Gastrocnemius medialis (tissue), 4 donors: ENCODE data around the gene PRELP. TPM values are rescaled to one million over a fixed set of nuclear protein-coding genes. Genes with fewer than 3 reads are reported as not detected.

Source experiments
- ATAC-seq, 2 donors: fragments of 150-250 bp; one replicate each; pipeline ENCODE4 v1.9.1; 2016
- DNase-seq, 2 donors: peaks; one replicate each; pipeline ENCODE4 v3.0.0-alpha.2; 2019
- H3K27ac ChIP-seq, 4 donors: fragments of 200-600 bp; sonication (generic); 1 replicate in 1 of 4; 2 replicates in 3 of 4; pipeline ENCODE4 v1.5.1; 2016 to 2018; ENCODE audit warnings: mild to moderate bottlenecking in 2 of 4, moderate library complexity in 1 of 4
- H3K27me3 ChIP-seq, 3 donors: fragments of 200-600 bp; sonication (generic) in 2 of 3; 1 replicate in 1 of 3; 2 replicates in 2 of 3; pipeline versions ENCODE4 v1.5.1 to v1.6.0; 2016 to 2019; ENCODE audit warnings: mild to moderate bottlenecking in 1 of 3, moderate library complexity in 1 of 3
- H3K36me3 ChIP-seq, 2 donors: fragments of 200-600 bp; sonication (generic) in 1 of 2; one replicate each; pipeline ENCODE4 v1.5.1; 2017 to 2018
- H3K4me1 ChIP-seq, 2 donors: fragments of 200-600 bp; sonication (generic) in 1 of 2; one replicate each; pipeline ENCODE4 v1.5.1; 2016 to 2017; ENCODE audit warnings: mild to moderate bottlenecking in 2 of 2
- H3K4me3 ChIP-seq, 4 donors: fragments of 200-600 bp; sonication (generic) in 3 of 4; 1 replicate in 1 of 4; 2 replicates in 3 of 4; pipeline ENCODE4 v1.5.1; 2016 to 2019; ENCODE audit warnings: mild to moderate bottlenecking in 2 of 4
- H3K9me3 ChIP-seq, 3 donors: fragments of 200-600 bp; sonication (generic) in 2 of 3; 1 replicate in 1 of 3; 2 replicates in 2 of 3; pipeline ENCODE4 v1.5.1; 2016 to 2019
- CTCF ChIP-seq, 5 experiments: fragments of 450-650 bp in 3 of 5; fragments of 200-600 bp in 2 of 5; sonication (generic) in 2 of 5; IDR thresholded peaks in 4 of 5; conservative IDR thresholded peaks in 1 of 5; 1 replicate in 4 of 5; 2 replicates in 1 of 5; pipeline ENCODE4 v1.5.1; 2016 to 2019; ENCODE audit warnings: antibody characterized with exemption in 5 of 5, mild to moderate bottlenecking in 3 of 5, moderate library complexity in 3 of 5
- POLR2A ChIP-seq, 2 donors: fragments of 450-650 bp; IDR thresholded peaks; one replicate each; pipeline ENCODE4 v1.6.1; 2017; ENCODE audit warnings: antibody characterized with exemption in 2 of 2, mild to moderate bottlenecking in 2 of 2, moderate library complexity in 2 of 2
- in situ Hi-C, 4 donors: fragments of 200-750 bp; cut with MboI; loops; one replicate each; pipeline versions ENCODE4 v1.15.0 to v1.8.0; 2017; ENCODE audit warnings: low sequenced_read_pairs in 4 of 4
- intact Hi-C: fragments of 100-400 bp; cut with DNase I; formaldehyde crosslinking; loops from one replicate; pipeline ENCODE4 v1.15.1; 2023; ENCODE audit warnings: low total_unique reads
- total RNA-seq, 4 donors: library from RNA; depleted of rRNA; stranded (reverse); fragments of >200 nt; gene quantifications; one replicate each; pipeline versions ENCODE4 v1.1.0 to v1.2.3, GENCODE V29; 2016

The PRELP gene
- total RNA-seq, 4 donors from 2014 or later = 12.2 to 32.6 (median 16.9) TPM

- Histone ChIP-seq H3K4me1 (peaks cover 41 to 48% of the 10 kb centered on the region in 2 donors), H3K27ac (peak overlapping the region; percentile 58 to 84 (median 76)), H3K27me3 (no peaks in the 10 kb centered on the region), H3K36me3 (no peaks in the 10 kb centered on the region), H3K9me3 (no peaks in the 10 kb centered on the region), H3K4me3 (no peak overlapping the region)
- ATAC-seq = no peak
- in situ Hi-C loops = no loop called here
- intact Hi-C loops = no loop called here
- TF ChIP-seq POLR2A (IDR thresholded peaks at IDR 0.05) (no peak), CTCF (IDR thresholded peaks at IDR 0.05 in 4 of 5, conservative IDR thresholded peaks at IDR 0.05 in 1 of 5) (no peak)
- DNase-seq = no peak
These were observed 12.0 kb upstream of the PRELP start for GRCh38 chr1:203463469-203464062.

- H3K4me1 ChIP-seq = peaks cover 41 to 48% of the 10 kb centered on the region in 2 donors
- H3K27ac ChIP-seq = peak overlapping the region; percentile 58 to 84 (median 76)
- TF ChIP-seq CTCF (IDR thresholded peaks at IDR 0.05 in 4 of 5, conservative IDR thresholded peaks at IDR 0.05 in 1 of 5) = no peak
- TF ChIP-seq POLR2A (IDR thresholded peaks at IDR 0.05) = no peak
- H3K4me3 ChIP-seq = no peak overlapping the region
- intact Hi-C loops (no loop called here), in situ Hi-C loops (no loop called here)
- H3K36me3 ChIP-seq = no peaks in the 10 kb centered on the region
- no peaks in the 10 kb centered on the region for H3K9me3 ChIP-seq
- no peaks in the 10 kb centered on the region for H3K27me3 ChIP-seq
- DNase-seq (no peak), ATAC-seq (no peak)
These were observed 11.4 kb upstream of the PRELP start for GRCh38 chr1:203464226-203464625.

GRCh38 chr1:203464743-203465142, 10.9 kb upstream of the PRELP start:
- Histone ChIP-seq H3K27me3 (no peaks in the 10 kb centered on the region), H3K36me3 (no peaks in the 10 kb centered on the region), H3K27ac (peak overlapping the region; percentile 58 to 84 (median 76)), H3K4me1 (peaks cover 41 to 48% of the 10 kb centered on the region in 2 donors), H3K9me3 (no peaks in the 10 kb centered on the region), H3K4me3 (no peak overlapping the region)
- intact Hi-C loops (no loop called here), in situ Hi-C loops (no loop called here)
- ATAC-seq (no peak), DNase-seq (no peak)
- TF ChIP-seq POLR2A (IDR thresholded peaks at IDR 0.05) (no peak), CTCF (IDR thresholded peaks at IDR 0.05 in 4 of 5, conservative IDR thresholded peaks at IDR 0.05 in 1 of 5) (no peak)

GRCh38 chr1:203465146-203465798, 10.3 kb upstream of the PRELP start:
- intact Hi-C loops = no loop called here
- DNase-seq (peak; percentile 67 to 72), ATAC-seq (peak; percentile 63 to 78)
- Histone ChIP-seq H3K9me3 (no peaks in the 10 kb centered on the region), H3K27ac (peak overlapping the region; percentile 58 to 84 (median 76)), H3K4me1 (peaks cover 41 to 48% of the 10 kb centered on the region in 2 donors), H3K4me3 (no peak overlapping the region), H3K36me3 (no peaks in the 10 kb centered on the region), H3K27me3 (no peaks in the 10 kb centered on the region)
- in situ Hi-C loops = no loop called here
- TF ChIP-seq POLR2A (IDR thresholded peaks at IDR 0.05) (no peak), CTCF (IDR thresholded peaks at IDR 0.05 in 4 of 5, conservative IDR thresholded peaks at IDR 0.05 in 1 of 5) (no peak)
